HEK293T (cell line): ENCODE data around the gene MME.
"Not testable (repeated sequence)": the region's sequence is repeated elsewhere in the genome, so short reads cannot be mapped to it uniquely, and the experiment has no call there.

Experiments
- CTCF ChIA-PET: fragments of 350-600 bp; formaldehyde crosslinking; extraction: SDS; loops from one replicate; lab custom pipeline; 2021; ENCODE audit warnings: antibody characterized with exemption, inconsistent platforms; lab: Yijun Ruan, JAX
- POLR2A ChIA-PET: fragments of 350-600 bp; formaldehyde crosslinking; extraction: SDS; loops from one replicate; lab custom pipeline; 2020; ENCODE audit warnings: antibody characterized with exemption, inconsistent platforms; lab: Yijun Ruan, JAX
- DNase-seq: peaks from one replicate; pipeline ENCODE4 v3.0.0; 2012; ENCODE audit warnings: mixed read lengths; ENCODE audit errors: extremely low spot score
- ARNT ChIP-seq: fragments of 450-650 bp; IDR thresholded peaks from 2 replicates; pipeline ENCODE4 v1.6.1; 2017; ENCODE audit warnings: mild to moderate bottlenecking
- BHLHE40 ChIP-seq: fragments of 450-650 bp; IDR thresholded peaks from 2 replicates; pipeline ENCODE4 v1.6.1; 2016; ENCODE audit warnings: mild to moderate bottlenecking, moderate library complexity, borderline replicate concordance
- CTBP1 ChIP-seq: fragments of 450-650 bp; IDR thresholded peaks from 2 replicates; pipeline ENCODE4 v1.6.1; 2016; ENCODE audit warnings: borderline replicate concordance
- ELF4 ChIP-seq: fragments of 450-650 bp; IDR thresholded peaks from 2 replicates; pipeline ENCODE4 v1.6.1; 2017; ENCODE audit warnings: antibody characterized with exemption
- FOXA1 ChIP-seq: fragments of 450-650 bp; IDR thresholded peaks from 2 replicates; pipeline ENCODE4 v1.6.1; 2016; ENCODE audit warnings: mild to moderate bottlenecking
- FOXK2 ChIP-seq: fragments of 450-650 bp; IDR thresholded peaks from 2 replicates; pipeline ENCODE4 v1.6.1; 2016; ENCODE audit warnings: mild to moderate bottlenecking
- FOXM1 ChIP-seq: fragments of 450-650 bp; IDR thresholded peaks from 2 replicates; pipeline ENCODE4 v1.6.1; 2017; ENCODE audit warnings: mild to moderate bottlenecking, borderline replicate concordance
- HDGF ChIP-seq: fragments of 450-650 bp; IDR thresholded peaks from 2 replicates; pipeline ENCODE4 v1.6.1; 2017; ENCODE audit warnings: antibody characterized with exemption, borderline replicate concordance
- L3MBTL2 ChIP-seq: fragments of 450-650 bp; conservative IDR thresholded peaks from 2 replicates; pipeline ENCODE4 v1.6.1; 2016; ENCODE audit warnings: mild to moderate bottlenecking
- LEF1 ChIP-seq: fragments of 450-650 bp; IDR thresholded peaks from 2 replicates; pipeline ENCODE4 v1.6.1; 2017; ENCODE audit warnings: mild to moderate bottlenecking, borderline replicate concordance
- NFRKB ChIP-seq: fragments of 450-650 bp; IDR thresholded peaks from 2 replicates; pipeline ENCODE4 v1.6.1; 2016; ENCODE audit warnings: mild to moderate bottlenecking, moderate library complexity
- PKNOX1 ChIP-seq: fragments of 450-650 bp; IDR thresholded peaks from 2 replicates; pipeline ENCODE4 v1.6.1; 2016
- SP1 ChIP-seq: fragments of 450-650 bp; IDR thresholded peaks from 2 replicates; pipeline ENCODE4 v1.6.1; 2017
- SUZ12 ChIP-seq: fragments of 450-650 bp; IDR thresholded peaks from 2 replicates; pipeline ENCODE4 v1.6.1; 2016; ENCODE audit warnings: mild to moderate bottlenecking
- TARDBP ChIP-seq: fragments of 450-650 bp; IDR thresholded peaks from 2 replicates; pipeline ENCODE4 v1.6.1; 2016
- ZNF384 ChIP-seq: fragments of 450-650 bp; IDR thresholded peaks from 2 replicates; pipeline ENCODE4 v1.6.1; 2016

The MME gene

GRCh38 chr3:155110996-155111901 lies 31.1 kb downstream of the MME start:
- ChIA-PET CTCF (no interaction called here), POLR2A (no interaction called here)
- no peak for DNase-seq

DNA sequence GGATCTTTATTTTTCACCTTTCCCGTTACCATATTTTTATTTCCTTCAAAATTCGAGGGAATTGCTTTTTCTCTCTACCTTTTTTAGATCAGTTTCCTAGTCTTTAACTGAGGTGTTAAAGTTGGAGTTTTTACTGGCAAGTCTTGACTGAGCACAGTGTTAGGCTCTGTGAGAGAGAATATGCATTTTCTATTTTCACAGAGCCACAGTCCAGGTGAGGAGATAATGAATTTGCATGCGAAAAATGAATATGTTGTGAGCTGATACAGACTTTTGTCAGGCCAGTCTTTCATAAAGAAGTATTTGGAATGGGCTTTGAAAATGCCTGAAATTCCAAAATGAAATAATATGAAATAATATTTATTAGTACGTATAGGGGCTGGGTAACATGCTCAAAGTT lies 31.9 kb downstream of the MME start:
- ChIA-PET CTCF (no interaction called here), POLR2A (no interaction called here)
- DNase-seq = no peak
- TF ChIP-seq TARDBP = no peak
- no peak for TF ChIP-seq SUZ12
- no peak for TF ChIP-seq FOXM1
- TF ChIP-seq ZNF384 = no peak
- TF ChIP-seq L3MBTL2 = no peak
- no peak for TF ChIP-seq ARNT
- TF ChIP-seq FOXK2 = no peak
- TF ChIP-seq HDGF = no peak
- no peak for TF ChIP-seq CTBP1
- no peak for TF ChIP-seq NFRKB
- TF ChIP-seq FOXA1 = no peak
- TF ChIP-seq ELF4 = no peak
- no peak for TF ChIP-seq PKNOX1
- TF ChIP-seq LEF1 = no peak
- no peak for TF ChIP-seq SP1
- TF ChIP-seq BHLHE40 = no peak

More at GRCh38 chr3:155110996-155111901, 31.1 kb downstream of the MME start:
- TF ChIP-seq ELF4 (no peak), BHLHE40 (no peak), L3MBTL2 (no peak), FOXA1 (no peak), LEF1 (no peak), ZNF384 (no peak), ARNT (no peak), PKNOX1 (no peak), SP1 (no peak), SUZ12 (no peak), FOXK2 (no peak)

GRCh38 chr3:155112661-155113389 lies 32.7 kb downstream of the MME start:
- TF ChIP-seq LEF1 (no peak), ELF4 (no peak), NFRKB (no peak), PKNOX1 (no peak), L3MBTL2 (no peak), FOXA1 (no peak), ZNF384 (no peak), ARNT (no peak), SUZ12 (no peak), CTBP1 (no peak), BHLHE40 (no peak), FOXK2 (no peak), TARDBP (no peak), FOXM1 (no peak), SP1 (no peak), HDGF (no peak)
- ChIA-PET CTCF (no interaction called here), POLR2A (no interaction called here)
- DNase-seq = no peak

GRCh38 chr3:155124745-155125144 lies 44.6 kb downstream of the MME start:
- CTCF ChIA-PET, DNase-seq, POLR2A ChIA-PET: not testable (repeated sequence)

- CTCF ChIA-PET = no interaction called here
- POLR2A ChIA-PET = no interaction called here
Observed at GRCh38 chr3:155129396-155129795, 49.3 kb downstream of the MME start.

More at GRCh38 chr3:155129396-155129795, 49.3 kb downstream of the MME start:
- DNase-seq = no peak
- TF ChIP-seq L3MBTL2 (no peak), SP1 (no peak), ARNT (no peak), TARDBP (no peak), FOXM1 (no peak), SUZ12 (no peak), FOXK2 (no peak), LEF1 (no peak), ELF4 (no peak), HDGF (no peak), NFRKB (no peak), ZNF384 (no peak), BHLHE40 (no peak), FOXA1 (no peak), CTBP1 (no peak), PKNOX1 (no peak)
